IPS-20b (cell line): Measurements from ENCODE around the gene NUCB2.
"Not testable (repeated sequence)": the region's sequence is repeated elsewhere in the genome, so short reads cannot be mapped to it uniquely, and the experiment has no call there.

Source experiments
- H3K27ac ChIP-seq: one replicate; pipeline ENCODE4 v1.5.1; 2013; ENCODE audit warnings: low read length
- H3K27me3 ChIP-seq: 2 replicates; pipeline ENCODE4 v1.6.1; 2013; ENCODE audit warnings: mild to moderate bottlenecking, low read length, inconsistent platforms; ENCODE audit not compliant: insufficient read depth
- H3K36me3 ChIP-seq: 2 replicates; pipeline ENCODE4 v1.6.1; 2013; ENCODE audit warnings: low read depth, mild to moderate bottlenecking, inconsistent platforms, low read length, moderate library complexity; ENCODE audit not compliant: insufficient read depth
- H3K4me1 ChIP-seq: 2 replicates; pipeline ENCODE4 v1.6.1; 2013; ENCODE audit warnings: mild to moderate bottlenecking, control low read depth, inconsistent platforms, low read length, moderate library complexity; ENCODE audit not compliant: insufficient read depth
- H3K4me3 ChIP-seq: 2 replicates; pipeline ENCODE4 v1.5.1; 2013; ENCODE audit warnings: mild to moderate bottlenecking, low read length, inconsistent platforms
- H3K9ac ChIP-seq: 2 replicates; pipeline ENCODE4 v1.6.1; 2013; ENCODE audit warnings: low read depth, mild to moderate bottlenecking, inconsistent platforms, low read length, moderate library complexity
- H3K9me3 ChIP-seq: 2 replicates; pipeline ENCODE4 v1.6.1; 2013; ENCODE audit warnings: mild to moderate bottlenecking, low read depth, low read length, inconsistent platforms; ENCODE audit not compliant: insufficient read depth

NUCB2 gene

DNA sequence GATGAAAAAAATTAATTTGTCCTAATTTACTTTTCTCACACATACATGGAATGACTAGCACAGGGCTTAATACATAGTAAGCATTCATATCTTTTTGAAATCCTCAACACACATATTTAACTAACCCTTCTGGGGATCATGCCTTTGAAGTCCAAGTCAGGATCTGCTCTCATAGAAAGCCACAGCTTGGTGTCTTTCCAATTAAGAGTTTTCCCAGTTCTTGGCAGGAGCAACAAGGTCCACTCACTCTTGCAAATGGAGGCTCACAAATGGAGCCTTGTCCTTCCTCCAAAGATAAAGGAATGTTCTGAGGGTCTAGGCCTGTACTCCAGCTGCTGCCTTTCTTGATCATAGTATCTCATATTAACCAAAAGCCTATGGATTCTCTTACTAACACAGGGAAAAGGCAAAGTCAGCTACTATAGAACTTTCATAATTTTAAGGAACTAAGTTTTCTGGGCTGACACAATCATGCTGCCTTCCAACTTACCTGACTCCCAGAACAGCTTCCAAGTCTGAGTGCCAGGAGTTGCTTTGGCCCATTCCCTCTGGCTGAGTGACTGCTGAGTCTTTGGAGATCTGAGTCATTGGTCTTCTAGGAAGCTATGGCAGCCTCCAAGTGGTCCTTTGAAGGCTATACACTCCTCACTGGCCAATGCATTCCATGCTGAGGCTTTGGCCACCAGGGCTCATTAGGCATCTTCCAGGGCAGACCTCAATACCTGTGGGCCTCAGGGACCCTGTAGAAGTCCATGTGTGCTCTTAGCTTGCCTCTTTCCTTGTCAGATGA, 25.8 kb upstream of the NUCB2 start:
- Histone ChIP-seq H3K36me3 (no peaks in the 10 kb centered on the region), H3K4me1 (no peaks in the 10 kb centered on the region), H3K27ac (no peak overlapping the region), H3K9me3 (no peaks in the 10 kb centered on the region), H3K4me3 (no peak overlapping the region), H3K9ac (no peak overlapping the region), H3K27me3 (no peaks in the 10 kb centered on the region)

DNA sequence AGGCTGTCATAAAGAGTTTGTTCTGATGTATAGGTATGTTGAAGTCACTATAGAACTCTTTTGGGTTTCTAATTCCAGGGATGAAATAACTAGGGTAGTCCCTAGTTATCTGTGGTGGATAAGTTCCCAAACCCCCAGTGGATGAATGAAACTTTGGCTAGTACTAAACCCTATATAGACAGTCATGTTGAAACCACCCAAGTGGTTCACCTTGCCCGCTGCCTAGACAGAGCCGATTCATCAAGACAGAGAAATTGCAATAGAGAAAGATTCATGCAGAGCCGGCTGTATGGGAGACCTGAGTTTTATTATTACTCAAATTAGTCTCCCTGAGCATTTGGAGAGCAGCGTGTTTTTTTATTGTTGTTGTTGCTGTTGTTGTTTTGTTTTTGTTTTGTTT, 23.8 kb upstream of the NUCB2 start:
- Histone ChIP-seq H3K27ac (no peak overlapping the region), H3K36me3 (no peaks in the 10 kb centered on the region), H3K4me1 (no peaks in the 10 kb centered on the region), H3K4me3 (no peak overlapping the region), H3K27me3 (no peaks in the 10 kb centered on the region), H3K9ac (no peak overlapping the region), H3K9me3 (no peaks in the 10 kb centered on the region)

DNA sequence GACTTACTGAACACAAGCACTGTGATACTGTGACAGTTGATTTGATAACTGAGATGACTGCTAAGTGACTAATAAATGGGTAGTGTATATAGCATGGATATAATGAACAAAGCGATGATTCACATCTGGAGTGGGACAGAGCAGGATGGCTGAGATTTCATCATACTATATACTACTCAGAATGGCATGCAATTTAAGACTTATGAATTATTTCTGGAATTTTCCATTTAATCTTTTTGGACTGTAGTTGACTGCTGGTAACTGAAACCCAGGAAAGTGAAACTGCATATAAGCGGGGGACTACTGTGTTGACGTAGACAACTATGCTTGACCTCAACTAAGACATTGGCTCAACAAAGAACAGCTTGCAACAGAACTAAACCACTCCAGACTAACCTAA, 20.0 kb upstream of the NUCB2 start:
- Histone ChIP-seq H3K27ac (no peak overlapping the region), H3K9me3 (no peaks in the 10 kb centered on the region), H3K4me1 (no peaks in the 10 kb centered on the region), H3K36me3 (no peaks in the 10 kb centered on the region), H3K27me3 (no peaks in the 10 kb centered on the region), H3K9ac (no peak overlapping the region), H3K4me3 (no peak overlapping the region)

DNA sequence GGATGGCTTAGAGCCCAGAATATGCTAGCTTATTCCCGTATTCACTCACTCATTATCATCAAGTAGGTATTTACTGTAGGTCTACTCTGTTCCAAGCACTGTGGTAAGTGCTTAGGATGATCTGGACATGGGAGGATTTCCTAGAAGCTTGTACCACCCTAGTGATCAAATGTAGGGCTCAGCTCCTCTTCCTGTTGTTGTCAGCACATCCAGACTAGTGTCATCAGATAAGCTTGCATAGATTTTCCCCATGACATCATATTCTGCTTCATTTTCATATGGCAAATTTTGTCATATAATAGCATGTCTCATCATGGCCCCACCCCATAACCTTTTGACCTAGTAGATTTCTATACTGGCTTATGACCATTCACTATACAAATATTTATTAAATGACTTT, 19.3 kb upstream of the NUCB2 start:
- H3K9me3 ChIP-seq: no peaks in the 10 kb centered on the region
- no peaks in the 10 kb centered on the region for H3K36me3 ChIP-seq
- H3K27me3 ChIP-seq: no peaks in the 10 kb centered on the region
- no peak overlapping the region for H3K27ac ChIP-seq
- H3K9ac ChIP-seq: no peak overlapping the region
- H3K4me3 ChIP-seq: no peak overlapping the region
- no peaks in the 10 kb centered on the region for H3K4me1 ChIP-seq

DNA sequence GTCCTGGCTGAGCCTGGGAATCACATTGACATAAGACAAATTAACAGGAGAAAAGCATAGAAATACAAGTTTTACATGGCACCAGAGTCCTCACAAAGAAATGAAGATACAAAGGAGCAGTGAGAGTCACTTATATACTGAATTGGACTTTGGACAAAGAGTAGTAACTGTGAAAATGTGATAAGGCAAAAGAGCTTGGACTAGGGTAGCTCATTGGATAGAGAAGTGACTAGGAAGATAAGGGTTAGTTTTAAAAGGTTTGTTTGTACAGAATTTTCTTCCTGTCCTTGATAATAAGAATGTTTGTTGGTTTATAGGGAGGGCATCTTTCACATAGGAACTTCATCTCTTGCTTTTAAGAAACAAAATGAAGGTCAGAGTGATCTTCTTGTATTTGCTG, 17.9 kb upstream of the NUCB2 start:
- Histone ChIP-seq H3K27me3 (no peaks in the 10 kb centered on the region), H3K36me3 (no peaks in the 10 kb centered on the region), H3K27ac (no peak overlapping the region), H3K4me1 (no peaks in the 10 kb centered on the region), H3K4me3 (no peak overlapping the region), H3K9me3 (no peaks in the 10 kb centered on the region), H3K9ac (no peak overlapping the region)

DNA sequence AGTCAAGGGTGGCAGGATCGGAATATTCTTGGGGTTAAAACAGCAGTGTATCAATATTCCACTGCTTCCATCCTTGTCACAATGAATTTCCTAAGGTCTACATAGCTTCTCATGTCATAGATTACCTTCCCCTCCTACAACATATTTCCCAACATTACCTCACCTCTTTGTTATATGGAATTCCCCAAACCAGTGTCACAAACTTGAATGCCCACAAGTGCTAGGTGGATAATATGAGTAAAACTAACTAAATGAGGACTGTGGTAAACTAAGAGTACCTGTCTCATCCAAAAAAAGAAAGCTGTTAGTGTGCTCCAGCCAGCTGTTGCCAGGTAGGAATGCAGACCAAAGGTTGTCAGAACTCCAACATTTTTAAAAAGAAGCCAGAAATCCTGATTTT, 17.0 kb upstream of the NUCB2 start:
- Histone ChIP-seq H3K4me1 (no peaks in the 10 kb centered on the region), H3K27me3 (no peaks in the 10 kb centered on the region), H3K9ac (no peak overlapping the region), H3K27ac (no peak overlapping the region), H3K4me3 (no peak overlapping the region), H3K9me3 (no peaks in the 10 kb centered on the region), H3K36me3 (no peaks in the 10 kb centered on the region)

DNA sequence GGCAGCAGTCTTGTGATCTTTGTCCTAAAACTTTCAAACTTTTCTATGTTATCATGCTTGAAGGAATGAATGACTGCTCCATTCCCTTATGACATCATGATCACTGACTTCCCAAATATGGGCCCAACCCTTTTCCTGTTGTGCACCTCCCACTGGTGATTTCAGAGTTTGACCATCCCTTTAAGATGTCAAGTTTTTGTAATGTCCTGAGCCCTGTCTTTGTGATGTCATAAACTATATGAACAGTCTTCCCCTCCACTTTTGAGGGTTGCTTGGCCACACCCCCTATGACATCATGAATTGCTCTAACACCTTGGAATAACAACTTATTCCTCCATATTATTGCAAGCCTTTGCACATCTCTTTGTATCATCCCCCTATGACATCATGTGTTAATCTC, 16.5 kb upstream of the NUCB2 start:
- Histone ChIP-seq H3K27me3 (no peaks in the 10 kb centered on the region), H3K27ac (no peak overlapping the region), H3K4me3 (no peak overlapping the region), H3K9ac (no peak overlapping the region), H3K36me3 (no peaks in the 10 kb centered on the region), H3K4me1 (no peaks in the 10 kb centered on the region), H3K9me3 (no peaks in the 10 kb centered on the region)

DNA sequence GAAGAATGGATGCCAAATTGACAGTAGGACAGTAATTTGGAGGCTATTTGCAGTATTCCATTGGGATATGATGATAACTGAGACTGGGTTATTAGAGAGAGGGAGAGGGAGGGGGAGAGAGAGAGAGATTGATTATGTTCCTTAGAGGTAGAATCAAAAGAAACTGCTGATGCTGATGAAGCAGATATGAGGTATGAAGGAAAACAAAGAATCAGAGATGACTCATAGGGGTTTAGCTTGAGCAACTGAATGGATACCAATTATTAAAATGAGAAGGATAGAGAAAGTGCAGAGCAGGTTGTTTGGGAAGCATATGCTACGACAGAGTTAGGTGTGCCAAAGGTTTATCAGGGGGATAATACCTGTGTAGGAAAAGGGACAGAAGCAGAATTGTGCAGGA, 12.8 kb upstream of the NUCB2 start:
- Histone ChIP-seq H3K9me3 (no peaks in the 10 kb centered on the region), H3K4me3 (no peak overlapping the region), H3K4me1 (no peaks in the 10 kb centered on the region), H3K27me3 (no peaks in the 10 kb centered on the region), H3K36me3 (no peaks in the 10 kb centered on the region), H3K9ac (no peak overlapping the region), H3K27ac (no peak overlapping the region)

DNA sequence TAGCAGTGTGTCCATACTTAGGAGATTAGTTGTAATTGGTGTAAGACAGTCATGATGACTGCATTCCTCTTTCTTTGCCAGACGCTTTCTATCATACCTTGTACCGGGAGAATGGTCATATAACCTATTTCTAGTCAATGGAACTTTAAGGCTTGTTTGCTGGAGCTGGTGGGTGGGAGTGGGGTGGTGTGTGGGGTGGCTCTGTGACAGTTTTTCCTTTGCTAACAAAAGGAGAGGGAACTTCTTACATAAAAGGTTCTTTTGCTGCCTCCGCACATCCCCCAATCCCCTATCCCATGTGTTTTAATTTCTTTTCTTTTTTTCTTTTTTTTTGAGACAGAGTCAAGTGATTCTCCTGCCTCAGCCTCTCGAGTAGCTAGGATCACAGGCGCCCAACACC, 9.8 kb upstream of the NUCB2 start:
- H3K27me3 ChIP-seq: no peaks in the 10 kb centered on the region
- H3K27ac ChIP-seq: no peak overlapping the region
- no peak overlapping the region for H3K4me3 ChIP-seq
- no peaks in the 10 kb centered on the region for H3K9me3 ChIP-seq
- H3K9ac ChIP-seq: no peak overlapping the region
- no peaks in the 10 kb centered on the region for H3K4me1 ChIP-seq
- H3K36me3 ChIP-seq: no peaks in the 10 kb centered on the region

DNA sequence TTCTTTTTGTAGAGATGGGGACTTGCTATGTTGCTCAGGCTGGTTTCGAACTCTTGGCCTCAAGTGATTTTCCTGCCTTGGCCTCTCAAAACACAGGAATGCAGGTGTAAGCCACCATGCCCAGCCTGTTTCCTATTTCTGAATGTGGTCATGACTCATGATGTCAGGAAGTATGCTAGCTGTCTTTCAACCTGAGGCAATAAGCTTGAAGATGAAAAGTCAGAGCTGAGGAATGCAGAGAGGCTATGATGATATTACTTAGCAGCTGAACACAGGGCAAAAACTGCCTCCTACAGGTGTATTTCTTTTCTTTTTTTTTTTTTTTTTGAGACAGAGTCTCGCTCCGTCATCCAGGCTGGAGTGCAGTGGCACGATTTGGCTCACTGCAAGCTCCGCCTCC, 9.0 kb upstream of the NUCB2 start:
- Histone ChIP-seq H3K9me3 (no peaks in the 10 kb centered on the region), H3K9ac (no peak overlapping the region), H3K4me3 (no peak overlapping the region), H3K4me1 (no peaks in the 10 kb centered on the region), H3K27ac (no peak overlapping the region), H3K36me3 (no peaks in the 10 kb centered on the region), H3K27me3 (no peaks in the 10 kb centered on the region)

DNA sequence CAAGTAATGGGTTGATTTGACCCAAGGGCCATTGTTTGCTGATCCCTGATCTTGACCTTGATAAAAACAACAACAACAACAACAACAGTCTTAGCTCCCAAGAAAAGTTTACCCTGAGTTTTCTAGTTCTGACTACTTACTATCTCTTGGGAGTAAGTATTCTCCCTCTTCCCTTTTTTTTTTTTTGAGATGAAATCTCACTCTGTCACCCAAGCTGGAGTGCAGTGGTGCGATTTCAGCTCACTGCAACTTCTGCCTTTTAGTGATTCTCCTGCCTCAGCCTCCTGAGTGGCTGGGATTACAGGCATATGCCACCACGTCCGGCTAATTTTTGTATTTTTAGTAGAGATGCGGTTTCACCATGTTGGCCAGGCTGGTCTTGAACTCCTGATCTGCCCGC, 8.0 kb upstream of the NUCB2 start:
- H3K9ac ChIP-seq, H3K4me1 ChIP-seq, H3K9me3 ChIP-seq, H3K4me3 ChIP-seq, H3K27ac ChIP-seq, H3K36me3 ChIP-seq, H3K27me3 ChIP-seq: not testable (repeated sequence)

DNA sequence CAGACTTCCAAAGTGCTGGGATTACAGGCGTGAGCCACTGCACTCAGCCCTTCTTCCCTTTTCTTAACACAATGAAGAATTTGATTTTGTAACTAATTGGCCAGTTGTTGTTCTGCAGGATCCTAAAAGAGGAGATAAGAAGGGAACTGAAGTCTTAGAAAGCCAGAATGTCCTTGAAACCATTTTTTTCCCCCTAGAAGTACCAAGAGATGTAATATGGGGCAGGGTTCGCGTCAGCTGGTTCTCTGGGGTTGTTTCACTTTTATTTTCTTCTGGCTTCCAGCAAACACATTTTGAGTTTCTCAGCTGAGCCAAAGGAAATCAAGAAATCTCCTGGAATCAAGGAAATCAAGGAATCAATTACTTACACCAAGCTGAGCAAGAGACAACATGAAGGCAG, 7.6 kb upstream of the NUCB2 start:
- no peak overlapping the region for H3K4me3 ChIP-seq

More for the DNA sequence above, 7.6 kb upstream of the NUCB2 start:
- Histone ChIP-seq H3K27ac (no peak overlapping the region), H3K27me3 (no peaks in the 10 kb centered on the region), H3K9ac (no peak overlapping the region), H3K4me1 (no peaks in the 10 kb centered on the region), H3K36me3 (no peaks in the 10 kb centered on the region), H3K9me3 (no peaks in the 10 kb centered on the region)
